ENCODE measurements around the gene GRM1.

- TF ChIP-seq CTCF (IDR thresholded peaks at IDR 0.05; ENCODE audit: borderline replicate concordance, extremely low read depth, low read length, poor library complexity, severe bottlenecking), result no peak
- TF ChIP-seq EZH2 (IDR thresholded peaks at IDR 0.05; ENCODE audit: borderline replicate concordance, low read depth, low read length, severe bottlenecking), result no peak
Measured at GRCh38 chr6:146184701-146185100, 155.8 kb downstream of the GRM1 start.

Measured in DND-41 (cell line).